ENCODE measurements around the gene HTT. TPM values are rescaled to one million over a fixed set of nuclear protein-coding genes. Genes with fewer than 3 reads are reported as not detected.

HTT gene
- total RNA-seq, 2 donors from 2014 or later, result 104 to 109 TPM

GRCh38 chr4:3209551-3210325 lies 135.3 kb downstream of the HTT start:
- Histone ChIP-seq H3K4me3 (ENCODE audit: low read length) (no peak overlapping the region), H3K9ac (ENCODE audit: extremely low read depth, low read length, poor library complexity, severe bottlenecking) (no peak overlapping the region), H3K4me1 (ENCODE audit: control insufficient read depth, insufficient read depth, low read length) (no peaks in the 10 kb centered on the region), H3K36me3 (ENCODE audit: control insufficient read depth, insufficient read depth, low read length) (peaks cover 87% of the 10 kb centered on the region), H3K27ac (ENCODE audit: low read depth, low read length) (no peak overlapping the region), H3K27me3 (ENCODE audit: control insufficient read depth, insufficient read depth, low read length, poor library complexity, severe bottlenecking) (no peaks in the 10 kb centered on the region), H3K9me3 (ENCODE audit: control insufficient read depth, low read length) (no peaks in the 10 kb centered on the region)
- 95 to 97% methylated on average over 15 to 17 of the region's 17 CpGs for WGBS, 2 experiments (ENCODE audit: insufficient coverage in 1 of 2, insufficient read length in 1 of 2)
- Mint-ChIP-seq H3K4me3 (no peak overlapping the region), H3K27ac (peak overlapping the region; percentile 27), H3K36me3 (ENCODE audit: low read depth) (peaks cover 75% of the 10 kb centered on the region), H3K27me3 (ENCODE audit: insufficient read depth) (no peaks in the 10 kb centered on the region), H3K9me3 (no peaks in the 10 kb centered on the region), H3K4me1 (no peaks in the 10 kb centered on the region)
- no peak for DNase-seq
- TF ChIP-seq CTCF (conservative IDR thresholded peaks at IDR 0.05), result no peak

GRCh38 chr4:3210467-3210866 lies 136.0 kb downstream of the HTT start:
- no peaks in the 10 kb centered on the region for H3K9me3 Mint-ChIP-seq

GRCh38 chr4:3211866-3212265 lies 137.4 kb downstream of the HTT start:
- H3K27me3 Mint-ChIP-seq (ENCODE audit: insufficient read depth), result no peaks in the 10 kb centered on the region
- Histone ChIP-seq H3K9me3 (ENCODE audit: control insufficient read depth, low read length) (no peaks in the 10 kb centered on the region), H3K27me3 (ENCODE audit: control insufficient read depth, insufficient read depth, low read length, poor library complexity, severe bottlenecking) (no peaks in the 10 kb centered on the region), H3K4me3 (ENCODE audit: low read length) (no peak overlapping the region), H3K27ac (ENCODE audit: low read depth, low read length) (no peak overlapping the region), H3K4me1 (ENCODE audit: control insufficient read depth, insufficient read depth, low read length) (no peaks in the 10 kb centered on the region), H3K9ac (ENCODE audit: extremely low read depth, low read length, poor library complexity, severe bottlenecking) (no peak overlapping the region), H3K36me3 (ENCODE audit: control insufficient read depth, insufficient read depth, low read length) (peaks cover 95% of the 10 kb centered on the region)
- 92 to 97% methylated on average over 2 to 8 of the region's 8 CpGs for WGBS, 2 experiments (ENCODE audit: insufficient coverage in 1 of 2, insufficient read length in 1 of 2)
- no peaks in the 10 kb centered on the region for H3K9me3 Mint-ChIP-seq
- no peak overlapping the region for H3K4me3 Mint-ChIP-seq
- no peak overlapping the region for H3K27ac Mint-ChIP-seq
- TF ChIP-seq CTCF (conservative IDR thresholded peaks at IDR 0.05), result no peak
- H3K4me1 Mint-ChIP-seq, result no peaks in the 10 kb centered on the region
- peaks cover 84% of the 10 kb centered on the region for H3K36me3 Mint-ChIP-seq (ENCODE audit: low read depth)
- DNase-seq, result no peak

More at GRCh38 chr4:3210467-3210866, 136.0 kb downstream of the HTT start:
- no peak overlapping the region for H3K4me3 ChIP-seq (ENCODE audit: low read length)
- no peaks in the 10 kb centered on the region for H3K4me1 ChIP-seq (ENCODE audit: control insufficient read depth, insufficient read depth, low read length)
- WGBS, 2 experiments (ENCODE audit: insufficient coverage in 1 of 2, insufficient read length in 1 of 2), result 93 to 100% methylated on average over 4 to 6 of the region's 6 CpGs
- no peaks in the 10 kb centered on the region for H3K9me3 ChIP-seq (ENCODE audit: control insufficient read depth, low read length)
- Mint-ChIP-seq H3K27me3 (ENCODE audit: insufficient read depth) (no peaks in the 10 kb centered on the region), H3K27ac (peak overlapping the region; percentile 14), H3K36me3 (ENCODE audit: low read depth) (peaks cover 80% of the 10 kb centered on the region), H3K4me3 (no peak overlapping the region), H3K4me1 (no peaks in the 10 kb centered on the region)
- TF ChIP-seq CTCF (conservative IDR thresholded peaks at IDR 0.05), result no peak
- DNase-seq, result no peak
- peaks cover 94% of the 10 kb centered on the region for H3K36me3 ChIP-seq (ENCODE audit: control insufficient read depth, insufficient read depth, low read length)
- H3K27ac ChIP-seq (ENCODE audit: low read depth, low read length), result no peak overlapping the region
- H3K27me3 ChIP-seq (ENCODE audit: control insufficient read depth, insufficient read depth, low read length, poor library complexity, severe bottlenecking), result no peaks in the 10 kb centered on the region
- H3K9ac ChIP-seq (ENCODE audit: extremely low read depth, low read length, poor library complexity, severe bottlenecking), result no peak overlapping the region
